ENCODE measurements around the gene COL5A1.

Gene COL5A1

GRCh38 chr9:134815435-134816214, 174.0 kb downstream of the COL5A1 start:
- H3K4me1 Mint-ChIP-seq (ENCODE audit: low read depth), result no peaks in the 10 kb centered on the region

DNA sequence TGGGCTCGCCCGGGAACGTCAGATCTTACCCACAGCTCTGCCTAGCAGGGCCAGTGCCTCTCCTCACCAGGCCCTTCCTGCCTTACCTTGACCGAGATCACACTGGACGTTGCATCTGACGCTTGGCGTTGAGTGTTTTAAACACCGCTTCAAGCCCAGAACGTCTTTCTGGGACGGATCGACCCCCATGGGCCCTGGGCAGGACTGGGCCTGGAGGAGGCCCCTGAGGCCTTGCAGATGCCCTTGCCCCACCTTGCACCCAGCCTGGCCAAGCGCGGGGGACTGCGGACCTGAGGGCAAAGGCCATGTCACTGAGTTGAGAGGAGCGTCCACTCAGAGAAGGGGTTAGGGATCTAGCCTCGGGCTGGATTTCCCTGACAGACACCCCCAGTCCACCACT, 174.7 kb downstream of the COL5A1 start:
- H3K4me3 Mint-ChIP-seq, result no peak overlapping the region
- H3K36me3 Mint-ChIP-seq (ENCODE audit: low read depth), result no peaks in the 10 kb centered on the region
- no peak overlapping the region for H3K27ac Mint-ChIP-seq
- H3K27me3 Mint-ChIP-seq (ENCODE audit: low read depth), result no peaks in the 10 kb centered on the region
- no peaks in the 10 kb centered on the region for H3K9me3 Mint-ChIP-seq
- H3K4me1 Mint-ChIP-seq (ENCODE audit: low read depth), result no peaks in the 10 kb centered on the region

More at GRCh38 chr9:134815435-134816214, 174.0 kb downstream of the COL5A1 start:
- no peak overlapping the region for H3K4me3 Mint-ChIP-seq
- no peaks in the 10 kb centered on the region for H3K36me3 Mint-ChIP-seq (ENCODE audit: low read depth)
- H3K27me3 Mint-ChIP-seq (ENCODE audit: low read depth), result no peaks in the 10 kb centered on the region
- no peaks in the 10 kb centered on the region for H3K9me3 Mint-ChIP-seq
- no peak overlapping the region for H3K27ac Mint-ChIP-seq

- no peaks in the 10 kb centered on the region for H3K9me3 Mint-ChIP-seq
- H3K36me3 Mint-ChIP-seq (ENCODE audit: low read depth), result no peaks in the 10 kb centered on the region
- no peaks in the 10 kb centered on the region for H3K27me3 Mint-ChIP-seq (ENCODE audit: low read depth)
- H3K4me1 Mint-ChIP-seq (ENCODE audit: low read depth), result no peaks in the 10 kb centered on the region
- H3K4me3 Mint-ChIP-seq, result no peak overlapping the region
- H3K27ac Mint-ChIP-seq, result no peak overlapping the region
Observed at GRCh38 chr9:134818000-134818568, 176.5 kb downstream of the COL5A1 start.

GRCh38 chr9:134818591-134818990, 177.0 kb downstream of the COL5A1 start:
- H3K4me1 Mint-ChIP-seq (ENCODE audit: low read depth), result no peaks in the 10 kb centered on the region
- no peak overlapping the region for H3K4me3 Mint-ChIP-seq
- no peaks in the 10 kb centered on the region for H3K36me3 Mint-ChIP-seq (ENCODE audit: low read depth)
- no peaks in the 10 kb centered on the region for H3K9me3 Mint-ChIP-seq
- no peaks in the 10 kb centered on the region for H3K27me3 Mint-ChIP-seq (ENCODE audit: low read depth)
- no peak overlapping the region for H3K27ac Mint-ChIP-seq

- no peaks in the 10 kb centered on the region for H3K27me3 Mint-ChIP-seq (ENCODE audit: low read depth)
- H3K27ac Mint-ChIP-seq, result no peak overlapping the region
- no peak overlapping the region for H3K4me3 Mint-ChIP-seq
- no peaks in the 10 kb centered on the region for H3K36me3 Mint-ChIP-seq (ENCODE audit: low read depth)
- H3K9me3 Mint-ChIP-seq, result no peaks in the 10 kb centered on the region
- H3K4me1 Mint-ChIP-seq (ENCODE audit: low read depth), result no peaks in the 10 kb centered on the region
Observed at GRCh38 chr9:134820901-134821300, 179.3 kb downstream of the COL5A1 start.

DNA sequence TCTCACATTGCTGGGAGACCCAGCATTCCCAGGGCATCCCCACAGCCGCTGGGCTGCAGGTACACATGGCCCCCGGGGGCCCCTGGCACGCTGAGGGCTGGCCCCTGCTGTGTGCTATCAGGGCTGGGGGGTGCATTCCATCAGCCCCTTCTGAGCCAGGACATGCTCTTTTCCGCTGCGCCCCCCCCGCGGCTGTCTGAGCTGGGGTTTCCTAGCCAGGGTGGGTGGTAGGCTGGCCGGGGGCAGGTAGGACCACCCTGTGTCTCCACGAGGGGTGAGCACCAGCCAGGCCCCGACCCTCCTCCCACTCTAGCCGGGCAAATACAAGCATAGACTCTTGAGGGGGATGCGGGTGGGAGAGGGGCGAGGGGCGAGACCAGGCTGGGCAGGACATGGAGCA, 180.9 kb downstream of the COL5A1 start:
- Mint-ChIP-seq H3K4me3 (no peak overlapping the region), H3K27me3 (ENCODE audit: low read depth) (no peaks in the 10 kb centered on the region), H3K9me3 (no peaks in the 10 kb centered on the region), H3K4me1 (ENCODE audit: low read depth) (no peaks in the 10 kb centered on the region), H3K36me3 (ENCODE audit: low read depth) (no peaks in the 10 kb centered on the region), H3K27ac (no peak overlapping the region)

- Mint-ChIP-seq H3K36me3 (ENCODE audit: low read depth) (no peaks in the 10 kb centered on the region), H3K27ac (no peak overlapping the region), H3K4me3 (no peak overlapping the region), H3K4me1 (ENCODE audit: low read depth) (no peaks in the 10 kb centered on the region), H3K9me3 (no peaks in the 10 kb centered on the region), H3K27me3 (ENCODE audit: low read depth) (no peaks in the 10 kb centered on the region)
Observed at GRCh38 chr9:134823623-134824022, 182.0 kb downstream of the COL5A1 start.

DNA sequence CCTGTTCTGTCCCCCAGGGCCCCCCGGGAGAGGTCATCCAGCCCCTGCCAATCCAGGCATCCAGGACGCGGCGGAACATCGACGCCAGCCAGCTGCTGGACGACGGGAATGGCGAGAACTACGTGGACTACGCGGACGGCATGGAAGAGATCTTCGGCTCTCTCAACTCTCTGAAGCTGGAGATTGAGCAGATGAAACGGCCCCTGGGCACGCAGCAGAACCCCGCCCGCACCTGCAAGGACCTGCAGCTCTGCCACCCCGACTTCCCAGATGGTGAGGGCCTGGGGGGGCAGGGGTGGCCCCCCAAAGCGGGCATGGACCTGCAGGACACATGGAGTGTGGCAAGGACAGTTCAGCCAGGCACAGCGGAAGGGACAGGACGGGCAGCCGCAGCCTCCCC, 183.0 kb downstream of the COL5A1 start:
- H3K4me3 Mint-ChIP-seq, result no peak overlapping the region
- no peaks in the 10 kb centered on the region for H3K9me3 Mint-ChIP-seq

GRCh38 chr9:134825025-134825424, 183.4 kb downstream of the COL5A1 start:
- H3K4me1 Mint-ChIP-seq (ENCODE audit: low read depth), result no peaks in the 10 kb centered on the region
- H3K36me3 Mint-ChIP-seq (ENCODE audit: low read depth), result no peaks in the 10 kb centered on the region
- H3K9me3 Mint-ChIP-seq, result no peaks in the 10 kb centered on the region
- no peaks in the 10 kb centered on the region for H3K27me3 Mint-ChIP-seq (ENCODE audit: low read depth)
- H3K4me3 Mint-ChIP-seq, result no peak overlapping the region
- H3K27ac Mint-ChIP-seq, result no peak overlapping the region

More for the DNA sequence above, 183.0 kb downstream of the COL5A1 start:
- Mint-ChIP-seq H3K27ac (no peak overlapping the region), H3K4me1 (ENCODE audit: low read depth) (no peaks in the 10 kb centered on the region), H3K27me3 (ENCODE audit: low read depth) (no peaks in the 10 kb centered on the region), H3K36me3 (ENCODE audit: low read depth) (no peaks in the 10 kb centered on the region)

- Mint-ChIP-seq H3K4me3 (no peak overlapping the region), H3K4me1 (ENCODE audit: low read depth) (no peaks in the 10 kb centered on the region), H3K9me3 (no peaks in the 10 kb centered on the region), H3K27me3 (ENCODE audit: low read depth) (no peaks in the 10 kb centered on the region), H3K36me3 (ENCODE audit: low read depth) (no peaks in the 10 kb centered on the region), H3K27ac (no peak overlapping the region)
Observed at GRCh38 chr9:134826336-134827285, 185.0 kb downstream of the COL5A1 start.

DNA sequence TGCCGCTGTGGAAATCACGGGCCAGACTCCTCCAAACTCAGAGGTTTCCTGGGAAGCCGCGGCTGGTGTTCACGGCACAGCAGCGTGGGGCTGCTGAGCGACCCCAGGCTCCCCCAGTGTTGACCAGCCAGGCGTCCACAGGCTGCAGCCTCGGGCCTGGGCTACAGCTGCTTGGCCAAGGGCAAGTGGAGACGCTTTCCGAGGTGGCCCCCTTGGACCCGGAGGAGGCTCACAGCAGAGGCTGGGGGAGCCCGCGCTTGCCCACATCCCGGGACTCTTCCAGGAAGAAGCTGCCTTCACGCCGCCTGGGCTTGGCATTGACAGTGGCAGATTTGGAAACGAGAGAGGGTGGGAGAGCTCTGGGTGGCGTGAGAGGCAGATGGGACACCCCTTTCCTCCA, 186.0 kb downstream of the COL5A1 start:
- Mint-ChIP-seq H3K4me3 (no peak overlapping the region), H3K9me3 (no peaks in the 10 kb centered on the region), H3K27me3 (ENCODE audit: low read depth) (no peaks in the 10 kb centered on the region), H3K4me1 (ENCODE audit: low read depth) (no peaks in the 10 kb centered on the region), H3K36me3 (ENCODE audit: low read depth) (no peaks in the 10 kb centered on the region), H3K27ac (no peak overlapping the region)

DNA sequence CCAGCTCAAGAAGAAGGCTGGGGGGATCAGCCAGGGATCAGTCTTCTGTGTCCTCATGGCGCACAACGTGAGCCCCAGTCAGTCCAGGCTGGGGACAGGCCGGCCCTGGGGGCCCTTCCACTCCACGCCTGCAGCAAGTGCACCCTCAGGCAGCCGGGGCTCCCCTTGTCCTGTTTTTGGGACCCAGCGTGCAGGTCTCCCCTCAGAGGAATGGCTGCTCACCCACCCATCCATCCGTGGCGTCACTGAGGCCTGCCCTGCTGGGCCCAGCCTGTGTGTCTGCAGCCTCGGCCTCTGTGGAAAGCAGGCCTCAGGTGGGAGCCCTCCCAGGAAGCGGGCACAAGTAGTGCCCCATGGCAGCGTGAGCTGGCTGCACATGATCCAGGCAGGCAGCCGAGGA, 186.4 kb downstream of the COL5A1 start:
- H3K27me3 Mint-ChIP-seq (ENCODE audit: low read depth), result no peaks in the 10 kb centered on the region
- H3K36me3 Mint-ChIP-seq (ENCODE audit: low read depth), result no peaks in the 10 kb centered on the region

GRCh38 chr9:134828892-134829291, 187.3 kb downstream of the COL5A1 start:
- Mint-ChIP-seq H3K4me3 (no peak overlapping the region), H3K36me3 (ENCODE audit: low read depth) (no peaks in the 10 kb centered on the region), H3K27me3 (ENCODE audit: low read depth) (no peaks in the 10 kb centered on the region), H3K9me3 (no peaks in the 10 kb centered on the region), H3K27ac (no peak overlapping the region), H3K4me1 (ENCODE audit: low read depth) (no peaks in the 10 kb centered on the region)

More for the DNA sequence above, 186.4 kb downstream of the COL5A1 start:
- H3K27ac Mint-ChIP-seq, result no peak overlapping the region
- no peaks in the 10 kb centered on the region for H3K4me1 Mint-ChIP-seq (ENCODE audit: low read depth)
- H3K4me3 Mint-ChIP-seq, result no peak overlapping the region
- H3K9me3 Mint-ChIP-seq, result no peaks in the 10 kb centered on the region

- Mint-ChIP-seq H3K36me3 (ENCODE audit: low read depth) (no peaks in the 10 kb centered on the region), H3K4me3 (no peak overlapping the region)
Observed at GRCh38 chr9:134829356-134829937, 187.8 kb downstream of the COL5A1 start.

More at GRCh38 chr9:134829356-134829937, 187.8 kb downstream of the COL5A1 start:
- Mint-ChIP-seq H3K27me3 (ENCODE audit: low read depth) (no peaks in the 10 kb centered on the region), H3K9me3 (no peaks in the 10 kb centered on the region), H3K4me1 (ENCODE audit: low read depth) (no peaks in the 10 kb centered on the region), H3K27ac (no peak overlapping the region)
